Suprapubic skin (tissue), 4 donors: ENCODE measurements around the gene TCF20. TPM values are rescaled to one million over a fixed set of nuclear protein-coding genes. Genes with fewer than 3 reads are reported as not detected.
A peak's percentile ranks its signal among the peaks of the same experiment; 100 is the strongest.

Experiments used
- DNase-seq, 2 donors: peaks; one replicate each; pipeline ENCODE4 v3.0.0-alpha.2; 2019; ENCODE audit warnings: low spot score in 2 of 2
- H3K27ac ChIP-seq: fragments of 200-600 bp; sonication (generic); one replicate; pipeline ENCODE4 v1.5.1; 2019
- H3K27me3 ChIP-seq: fragments of 200-600 bp; sonication (generic); one replicate; pipeline ENCODE4 v1.5.1; 2019
- H3K36me3 ChIP-seq: fragments of 200-600 bp; sonication (generic); one replicate; pipeline ENCODE4 v1.5.1; 2019
- H3K4me1 ChIP-seq: fragments of 200-600 bp; sonication (generic); one replicate; pipeline ENCODE4 v1.5.1; 2019
- H3K4me3 ChIP-seq: fragments of 200-600 bp; sonication (generic); one replicate; pipeline ENCODE4 v1.5.1; 2019; ENCODE audit warnings: mild to moderate bottlenecking
- H3K9me3 ChIP-seq: fragments of 200-600 bp; sonication (generic); one replicate; pipeline ENCODE4 v1.5.1; 2019
- EP300 ChIP-seq: sonication (generic); formaldehyde crosslinking; IDR thresholded peaks from one replicate; pipeline ENCODE4 v1.6.1; 2017; ENCODE audit warnings: antibody characterized with exemption
- POLR2A ChIP-seq, 2 donors: fragments of 450-650 bp; IDR thresholded peaks; one replicate each; pipeline ENCODE4 v1.6.1; 2017; ENCODE audit warnings: antibody characterized with exemption in 2 of 2, mild to moderate bottlenecking in 2 of 2, moderate library complexity in 2 of 2
- POLR2AphosphoS5 ChIP-seq, 3 donors: sonication (generic); formaldehyde crosslinking; IDR thresholded peaks; one replicate each; pipeline ENCODE4 v1.6.1; 2017; ENCODE audit warnings: antibody characterized with exemption in 3 of 3
- WGBS: methylation state at CpG from one replicate; pipeline ENCODE4 v1.1.5; 2018; 5-methylcytosine and 5-hydroxymethylcytosine counted together
- total RNA-seq, 4 donors: library from RNA; depleted of rRNA; stranded (reverse); fragments of >200 nt; gene quantifications; one replicate each; pipeline ENCODE4 v1.1.0, GENCODE V29; 2016
- TF ChIP-seq, protein P1 (sequence below), 2 donors: fragments of 200-600 bp in 1 of 2; fragments of 450-650 bp in 1 of 2; sonication (generic) in 1 of 2; IDR thresholded peaks; one replicate each; pipeline ENCODE4 v1.5.1; 2016 to 2019; ENCODE audit warnings: antibody characterized with exemption in 2 of 2, mild to moderate bottlenecking in 1 of 2, moderate library complexity in 1 of 2

TCF20 gene
- total RNA-seq, 4 donors from 2014 or later: 56.4 to 72.8 (median 68.4) TPM

GRCh38 chr22:42315392-42315756, 44.9 kb upstream of the TCF20 start:
- Histone ChIP-seq H3K9me3 (no peaks in the 10 kb centered on the region), H3K4me1 (peaks cover 48% of the 10 kb centered on the region), H3K27ac (no peak overlapping the region), H3K27me3 (no peaks in the 10 kb centered on the region), H3K36me3 (no peaks in the 10 kb centered on the region), H3K4me3 (no peak overlapping the region)
- DNase-seq: no peak
- TF ChIP-seq, protein P1, sequence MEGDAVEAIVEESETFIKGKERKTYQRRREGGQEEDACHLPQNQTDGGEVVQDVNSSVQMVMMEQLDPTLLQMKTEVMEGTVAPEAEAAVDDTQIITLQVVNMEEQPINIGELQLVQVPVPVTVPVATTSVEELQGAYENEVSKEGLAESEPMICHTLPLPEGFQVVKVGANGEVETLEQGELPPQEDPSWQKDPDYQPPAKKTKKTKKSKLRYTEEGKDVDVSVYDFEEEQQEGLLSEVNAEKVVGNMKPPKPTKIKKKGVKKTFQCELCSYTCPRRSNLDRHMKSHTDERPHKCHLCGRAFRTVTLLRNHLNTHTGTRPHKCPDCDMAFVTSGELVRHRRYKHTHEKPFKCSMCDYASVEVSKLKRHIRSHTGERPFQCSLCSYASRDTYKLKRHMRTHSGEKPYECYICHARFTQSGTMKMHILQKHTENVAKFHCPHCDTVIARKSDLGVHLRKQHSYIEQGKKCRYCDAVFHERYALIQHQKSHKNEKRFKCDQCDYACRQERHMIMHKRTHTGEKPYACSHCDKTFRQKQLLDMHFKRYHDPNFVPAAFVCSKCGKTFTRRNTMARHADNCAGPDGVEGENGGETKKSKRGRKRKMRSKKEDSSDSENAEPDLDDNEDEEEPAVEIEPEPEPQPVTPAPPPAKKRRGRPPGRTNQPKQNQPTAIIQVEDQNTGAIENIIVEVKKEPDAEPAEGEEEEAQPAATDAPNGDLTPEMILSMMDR (IDR thresholded peaks at IDR 0.05): no peak
- TF ChIP-seq POLR2A (IDR thresholded peaks at IDR 0.05) (no peak), POLR2AphosphoS5 (IDR thresholded peaks at IDR 0.05) (no peak), EP300 (no peak)

DNA sequence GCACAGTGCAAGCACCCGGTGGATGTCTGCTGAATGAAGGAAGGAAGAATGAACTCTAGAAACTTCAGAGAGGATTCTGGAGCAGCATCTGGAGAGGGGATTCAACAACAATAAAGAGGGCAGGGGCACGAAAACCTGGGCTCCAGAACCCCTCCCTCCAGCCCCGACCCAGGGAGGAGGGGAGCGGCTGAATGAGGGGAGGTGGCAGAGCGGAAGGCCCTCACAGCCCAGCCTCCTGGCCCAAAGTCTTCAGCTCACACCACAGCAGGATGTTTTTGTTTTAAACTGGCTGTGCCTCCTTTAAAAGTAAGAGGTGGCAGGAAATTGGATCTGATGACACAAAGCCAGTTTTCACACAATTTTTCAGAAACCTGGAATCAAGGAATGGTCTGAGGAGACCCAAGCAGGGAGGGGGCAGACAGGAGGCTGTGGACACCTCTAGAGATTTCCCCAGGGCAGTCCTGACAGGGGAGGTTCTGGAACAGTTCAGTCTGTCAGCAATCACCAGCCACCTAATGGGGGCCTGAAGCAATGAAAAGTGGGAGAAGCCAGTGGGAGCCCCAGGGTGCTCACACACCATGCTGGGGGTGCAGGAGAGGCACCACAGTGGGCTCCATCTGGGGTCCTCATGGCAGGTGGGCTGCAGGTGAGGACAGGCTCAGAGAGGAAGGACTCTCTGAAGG, 44.4 kb upstream of the TCF20 start:
- H3K27ac ChIP-seq: no peak overlapping the region
- H3K36me3 ChIP-seq: no peaks in the 10 kb centered on the region
- no peak for DNase-seq
- H3K4me1 ChIP-seq: peaks cover 48% of the 10 kb centered on the region
- 52% methylated on average over 5 of the region's 5 CpGs for WGBS
- H3K9me3 ChIP-seq: no peaks in the 10 kb centered on the region
- no peak for TF ChIP-seq POLR2AphosphoS5 (IDR thresholded peaks at IDR 0.05)
- TF ChIP-seq, protein P1 (IDR thresholded peaks at IDR 0.05): no peak
- TF ChIP-seq POLR2A (IDR thresholded peaks at IDR 0.05): no peak
- TF ChIP-seq EP300: no peak
- no peak overlapping the region for H3K4me3 ChIP-seq
- no peaks in the 10 kb centered on the region for H3K27me3 ChIP-seq

- DNase-seq: no peak
- TF ChIP-seq POLR2AphosphoS5 (IDR thresholded peaks at IDR 0.05) (no peak), POLR2A (IDR thresholded peaks at IDR 0.05) (no peak), EP300 (no peak)
- TF ChIP-seq, protein P1 (IDR thresholded peaks at IDR 0.05): peak in 1 of 2 donors; percentile 12
- 47% methylated on average over 16 of the region's 33 CpGs for whole genome bisulfite sequencing
- Histone ChIP-seq H3K27me3 (no peaks in the 10 kb centered on the region), H3K36me3 (no peaks in the 10 kb centered on the region), H3K4me3 (no peak overlapping the region), H3K27ac (no peak overlapping the region), H3K4me1 (peaks cover 46% of the 10 kb centered on the region), H3K9me3 (no peaks in the 10 kb centered on the region)
Observed at GRCh38 chr22:42313804-42314581, 43.5 kb upstream of the TCF20 start.

- Histone ChIP-seq H3K36me3 (no peaks in the 10 kb centered on the region), H3K4me3 (no peak overlapping the region), H3K4me1 (peaks cover 38% of the 10 kb centered on the region), H3K9me3 (no peaks in the 10 kb centered on the region), H3K27ac (no peak overlapping the region), H3K27me3 (no peaks in the 10 kb centered on the region)
- DNase-seq: no peak
- no peak for TF ChIP-seq POLR2AphosphoS5 (IDR thresholded peaks at IDR 0.05)
- no peak for TF ChIP-seq EP300
- TF ChIP-seq, protein P1 (IDR thresholded peaks at IDR 0.05): no peak
- no peak for TF ChIP-seq POLR2A (IDR thresholded peaks at IDR 0.05)
- WGBS: 82% methylated on average over 7 of the region's 7 CpGs
Observed at GRCh38 chr22:42313204-42313603, 42.8 kb upstream of the TCF20 start.

DNA sequence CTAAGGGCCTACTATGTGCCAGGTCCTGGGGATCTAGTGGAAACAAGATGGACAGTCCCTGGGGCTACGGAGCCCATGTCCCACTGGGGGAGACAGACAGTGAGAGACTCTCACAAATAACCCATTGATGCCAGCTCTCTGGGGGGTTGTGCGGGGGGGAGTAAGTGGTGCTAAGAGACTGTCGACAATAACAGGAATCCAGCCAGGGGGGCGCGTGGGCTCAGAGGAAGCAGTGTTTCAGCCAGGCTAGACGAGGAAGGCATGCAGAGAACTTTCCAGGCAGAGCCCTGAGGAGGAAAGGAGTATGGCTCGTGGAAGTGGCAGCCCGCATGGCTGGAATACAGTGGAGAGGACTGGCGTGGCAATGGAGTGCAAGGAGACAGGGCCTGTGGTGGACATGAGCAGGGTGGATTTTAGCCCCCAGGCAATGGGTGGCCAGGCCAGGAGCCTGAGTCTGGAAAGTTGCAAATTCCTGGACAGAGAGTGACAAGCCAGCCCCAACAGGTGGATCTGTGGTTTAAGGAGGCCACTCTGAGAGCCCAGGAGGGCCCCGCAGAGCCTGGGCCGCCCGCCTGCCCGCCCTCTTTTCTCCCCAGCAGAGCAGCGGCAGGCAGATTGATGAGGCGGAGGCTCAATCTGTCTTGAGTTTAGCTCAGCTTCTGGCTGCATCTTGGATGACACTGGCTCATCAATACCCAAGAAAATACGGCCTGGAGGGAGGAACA, 40.0 kb upstream of the TCF20 start:
- Histone ChIP-seq H3K4me1 (peaks cover 16% of the 10 kb centered on the region), H3K4me3 (no peak overlapping the region), H3K27me3 (no peaks in the 10 kb centered on the region), H3K36me3 (no peaks in the 10 kb centered on the region), H3K27ac (no peak overlapping the region), H3K9me3 (no peaks in the 10 kb centered on the region)
- DNase-seq: no peak
- TF ChIP-seq, protein P1 (IDR thresholded peaks at IDR 0.05): no peak
- no peak for TF ChIP-seq EP300
- TF ChIP-seq POLR2AphosphoS5 (IDR thresholded peaks at IDR 0.05): no peak
- TF ChIP-seq POLR2A (IDR thresholded peaks at IDR 0.05): no peak
- WGBS: 67% methylated on average over 10 of the region's 16 CpGs
